HepG2 (cell line): ENCODE measurements around the gene COQ8B. TPM values are rescaled to one million over a fixed set of nuclear protein-coding genes. Genes with fewer than 3 reads are reported as not detected.

Experiments used
- ATAC-seq: fragments of 200-7000 bp; cut with Tn5 transposase; 3 replicates; pipeline ENCODE4 v1.9.1; 2020; ENCODE audit warnings: mild to moderate bottlenecking, moderate library complexity
- BruUV-seq: library from RNA; stranded (reverse); fragments of 400-500 nt; replicated peaks from 2 replicates; lab custom pipeline; 2021; lab: Mats Ljungman, UMichigan
- CTCF ChIA-PET: fragments of 300-600 bp; formaldehyde crosslinking; extraction: SDS; loops from one replicate; lab custom pipeline; 2021; ENCODE audit warnings: low total read pairs, inconsistent platforms, low intra/inter-chr PET ratio; lab: Yijun Ruan, JAX
- POLR2A ChIA-PET: fragments of 350-600 bp; sonication (Branson Sonifier 250); formaldehyde crosslinking; loops from one replicate; lab custom pipeline; 2020; ENCODE audit warnings: antibody characterized with exemption, inconsistent platforms; lab: Yijun Ruan, JAX
- DNase-seq: peaks from one replicate; pipeline ENCODE4 v3.0.0-alpha.2; 2015; ENCODE audit warnings: low spot score
- FAIRE-seq: peaks from 3 replicates; lab custom pipeline; 2011; peaks lifted over from hg19 to GRCh38; lab: Jason Lieb, UNC
- H2AFZ ChIP-seq: one replicate; pipeline ENCODE4 v1.6.1; 2011; ENCODE audit warnings: low read length, inconsistent platforms
- H3K27ac ChIP-seq: fragments of 300-600 bp; 3 replicates; pipeline ENCODE4 v1.8.0; 2011; ENCODE audit warnings: mixed run types, mild to moderate bottlenecking, mixed read lengths, low read length, inconsistent platforms; ENCODE audit not compliant: insufficient read depth; ENCODE audit errors: extremely low read length
- H3K27me3 ChIP-seq, 2 experiments: fragments of 200-600 bp in 1 of 2; 2 replicates in 1 of 2; 3 replicates in 1 of 2; pipeline versions ENCODE4 v1.6.0 to v1.8.0; 2011; ENCODE audit warnings: low read length in 2 of 2, mild to moderate bottlenecking in 2 of 2, moderate library complexity in 2 of 2, inconsistent platforms in 1 of 2; ENCODE audit not compliant: insufficient read depth in 2 of 2, control insufficient read depth in 1 of 2
- H3K36me3 ChIP-seq, 2 experiments: fragments of 200-600 bp in 1 of 2; replicated peaks in 1 of 2; 2 replicates in 1 of 2; 3 replicates in 1 of 2; pipeline versions ENCODE4 v1.5.1 to v1.8.0; 2011; ENCODE audit warnings: low read length in 2 of 2, inconsistent platforms in 1 of 2; ENCODE audit not compliant: insufficient read depth in 2 of 2, control insufficient read depth in 1 of 2
- H3K4me1 ChIP-seq: 2 replicates; pipeline ENCODE4 v1.5.1; 2012; ENCODE audit warnings: low read length, inconsistent platforms; ENCODE audit not compliant: insufficient read depth
- H3K4me2 ChIP-seq: 2 replicates; pipeline ENCODE4 v1.6.0; 2011; ENCODE audit warnings: low read depth, low read length, inconsistent platforms
- H3K4me3 ChIP-seq, 3 experiments: fragments of 200-600 bp in 1 of 3; sonication (generic), shearing (Covaris generic) in 1 of 3; replicated peaks in 1 of 3; 2 replicates each; pipeline ENCODE4 v1.5.1; 2011 to 2016; ENCODE audit warnings: low read length in 3 of 3, inconsistent platforms in 2 of 3, low read depth in 2 of 3, mild to moderate bottlenecking in 2 of 3, control low read depth in 1 of 3, mixed read lengths in 1 of 3; ENCODE audit not compliant: insufficient read depth in 1 of 3
- H3K79me2 ChIP-seq: one replicate; pipeline ENCODE4 v1.6.1; 2011; ENCODE audit warnings: low read length, inconsistent platforms; ENCODE audit not compliant: insufficient read depth
- H3K9ac ChIP-seq: 2 replicates; pipeline ENCODE4 v1.6.0; 2011; ENCODE audit warnings: mild to moderate bottlenecking, low read depth, low read length, inconsistent platforms; ENCODE audit not compliant: insufficient read depth
- H3K9me3 ChIP-seq: 2 replicates; pipeline ENCODE4 v1.5.1; 2012; ENCODE audit warnings: mild to moderate bottlenecking, low read length
- H4K20me1 ChIP-seq: 2 replicates; pipeline ENCODE4 v1.6.0; 2011; ENCODE audit warnings: inconsistent platforms, mild to moderate bottlenecking, low read length, moderate library complexity; ENCODE audit not compliant: insufficient read depth
- BRCA1 ChIP-seq: sonication (generic); formaldehyde crosslinking; IDR thresholded peaks from 2 replicates; pipeline ENCODE4 v1.4.0; 2020; ENCODE audit warnings: missing genetic modification reagents
- ELF1 ChIP-seq: sonication (generic); formaldehyde crosslinking; IDR thresholded peaks from 2 replicates; pipeline ENCODE4 v1.4.0; 2020; ENCODE audit warnings: missing genetic modification reagents
- EP300 ChIP-seq, 3 experiments: sonication (generic) in 1 of 3; formaldehyde crosslinking in 1 of 3; IDR thresholded peaks; 2 replicates each; pipeline versions ENCODE4 v1.5.1 to v1.6.1; 2011 to 2020; ENCODE audit warnings: low read depth in 2 of 3, low read length in 2 of 3, borderline replicate concordance in 1 of 3, improper control_type of control experiment in 1 of 3, mild to moderate bottlenecking in 1 of 3, missing genetic modification reagents in 1 of 3, moderate library complexity in 1 of 3
- ETV5 ChIP-seq: IDR thresholded peaks from 2 replicates; pipeline ENCODE4 v1.6.1; 2018; ENCODE audit warnings: missing biosample characterization, missing genetic modification reagents, inconsistent platforms, borderline replicate concordance
- FOXK2 ChIP-seq: fragments of 450-650 bp; IDR thresholded peaks from 2 replicates; pipeline ENCODE4 v1.6.1; 2016
- HNF4A ChIP-seq: sonication (generic); formaldehyde crosslinking; IDR thresholded peaks from 2 replicates; pipeline ENCODE4 v1.4.0; 2020; ENCODE audit warnings: missing genetic modification reagents
- KDM3A ChIP-seq: IDR thresholded peaks from 2 replicates; pipeline ENCODE4 v1.6.1; 2018; ENCODE audit warnings: low read depth, missing compliant biosample characterization
- MAFG ChIP-seq: sonication (generic); formaldehyde crosslinking; IDR thresholded peaks from 2 replicates; pipeline ENCODE4 v1.5.1; 2020; ENCODE audit warnings: mild to moderate bottlenecking, missing genetic modification reagents
- MTA1 ChIP-seq: sonication (generic); formaldehyde crosslinking; IDR thresholded peaks from 2 replicates; pipeline ENCODE4 v1.4.0; 2020; ENCODE audit warnings: missing genetic modification reagents, mild to moderate bottlenecking, borderline replicate concordance
- PHF21A ChIP-seq: sonication (generic); formaldehyde crosslinking; IDR thresholded peaks from 2 replicates; pipeline ENCODE4 v1.5.0; 2020; ENCODE audit warnings: mild to moderate bottlenecking, missing genetic modification reagents
- POLR2AphosphoS2 ChIP-seq: IDR thresholded peaks from 2 replicates; pipeline ENCODE4 v1.6.1; 2011; ENCODE audit warnings: low read depth, low read length, improper control_type of control experiment
- RFXANK ChIP-seq: IDR thresholded peaks from 2 replicates; pipeline ENCODE4 v1.6.1; 2016
- SAP130 ChIP-seq: IDR thresholded peaks from 2 replicates; pipeline ENCODE4 v1.6.1; 2016; ENCODE audit warnings: low read depth
- STAG1 ChIP-seq: sonication (generic); formaldehyde crosslinking; IDR thresholded peaks from 2 replicates; pipeline ENCODE4 v1.4.0; 2020; ENCODE audit warnings: missing genetic modification reagents
- ZBTB3 ChIP-seq: sonication (generic); formaldehyde crosslinking; IDR thresholded peaks from 2 replicates; pipeline ENCODE4 v1.4.0; 2020; ENCODE audit warnings: low read depth, mild to moderate bottlenecking, moderate library complexity, missing genetic modification reagents, borderline replicate concordance
- ZFP36 ChIP-seq: fragments of 150-350 bp; IDR thresholded peaks from 2 replicates; pipeline ENCODE4 v1.6.1; 2018; ENCODE audit warnings: borderline replicate concordance, low read length, low read depth; ENCODE audit not compliant: partially characterized antibody
- ZNF24 ChIP-seq: fragments of 450-650 bp; IDR thresholded peaks from 2 replicates; pipeline ENCODE4 v1.6.1; 2017; ENCODE audit warnings: antibody characterized with exemption, mild to moderate bottlenecking
- ZNF597 ChIP-seq: sonication (generic); formaldehyde crosslinking; IDR thresholded peaks from 2 replicates; pipeline ENCODE4 v1.5.0; 2020; ENCODE audit warnings: missing genetic modification reagents
- ZSCAN20 ChIP-seq: sonication (generic); formaldehyde crosslinking; IDR thresholded peaks from 2 replicates; pipeline ENCODE4 v1.4.0; 2020; ENCODE audit warnings: missing genetic modification reagents, mild to moderate bottlenecking, borderline replicate concordance
- WGBS: methylation state at CpG from one replicate; pipeline ENCODE4 v1.1.6; 2017; ENCODE audit warnings: low lambda C conversion rate; 5-methylcytosine and 5-hydroxymethylcytosine counted together
- in situ Hi-C: cut with HindIII; loops from 2 replicates; pipeline ENCODE4 v1.10.0; 2017; ENCODE audit warnings: low pct_unique_long_range_greater_than_20kb; ENCODE audit not compliant: extremely low pct_ligation_motif_present
- intact Hi-C: fragments of 100-400 bp; cut with micrococcal nuclease; formaldehyde crosslinking; loops from one replicate; pipeline ENCODE4 v1.10.0; 2022; ENCODE audit not compliant: unreplicated experiment
- polyA plus RNA-seq, 8 experiments: library from polyadenylated mRNA; depleted of rRNA in 3 of 8; stranded (reverse) in 7 of 8; unstranded in 1 of 8; fragments of >200 nt; fragmentation: Illumina TruSeq in 4 of 8; extraction: Trizol in 4 of 8; gene quantifications; 2 replicates each; pipeline versions ENCODE4 v1.2.1 to v1.2.3, GENCODE V29; 2011 to 2016; ENCODE audit warnings: low read depth in 4 of 8, missing spikeins in 1 of 8, mixed read lengths in 1 of 8; ENCODE audit not compliant: insufficient read depth in 1 of 8
- total RNA-seq, 5 experiments: library from RNA; depleted of rRNA; stranded (reverse); fragments of >200 nt; fragmentation: Illumina TruSeq; extraction: Trizol; gene quantifications; 2 replicates each; pipeline ENCODE4 v1.2.3, GENCODE V29; 2016; ENCODE audit warnings: low read depth in 1 of 5
- TF ChIP-seq, protein P1 (sequence below): sonication (generic); formaldehyde crosslinking; IDR thresholded peaks from 2 replicates; pipeline ENCODE4 v1.4.0; 2020; ENCODE audit warnings: mild to moderate bottlenecking, missing genetic modification reagents

Gene COQ8B
- total and polyA plus RNA-seq, 2 of the 13 experiments (the other 11 are each of a cell fraction or from before 2014, with no cell fraction given), result 12.3 to 17.2 TPM

- no peak for TF ChIP-seq FOXK2
- TF ChIP-seq, all 625 proteins: peak for 0
Measured at GRCh38 chr19:40705950-40706619, 10.6 kb downstream of the COQ8B start (continued).

DNA sequence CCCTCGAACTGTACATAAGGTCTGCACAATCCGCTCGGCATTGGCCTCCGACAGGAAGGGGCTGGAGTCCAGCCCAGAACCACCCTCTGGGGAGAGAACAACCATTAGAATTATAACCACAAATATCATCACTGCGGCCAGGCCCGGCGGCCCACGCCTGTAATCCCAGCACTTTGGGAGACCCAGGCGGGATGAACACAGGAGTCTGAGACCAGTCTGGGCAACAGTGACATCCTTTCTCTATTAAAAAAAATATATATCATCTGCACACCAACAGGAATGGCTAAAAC is 11.4 kb downstream of the COQ8B start:
- H3K27ac ChIP-seq, result no peak overlapping the region
- peaks cover 10 to 27% of the 10 kb centered on the region in 2 experiments; a peak in 4 of 5 replicates for H3K36me3 ChIP-seq
- in situ Hi-C loops (no loop called here), intact Hi-C loops (no loop called here)
- no TSS peak for BruUV-seq
- no peaks in the 10 kb centered on the region for H4K20me1 ChIP-seq
- H3K27me3 ChIP-seq, result no peaks in the 10 kb centered on the region
- H3K9ac ChIP-seq, result no peak overlapping the region
- WGBS, result 92% methylated on average over 6 of the region's 9 CpGs
- no peaks in the 10 kb centered on the region for H3K79me2 ChIP-seq
- no peaks in the 10 kb centered on the region for H3K9me3 ChIP-seq
- FAIRE-seq (no peak), ATAC-seq (no peak), DNase-seq (no peak)
- ChIA-PET CTCF (no interaction called here), POLR2A (no interaction called here)
- TF ChIP-seq ELF1 (CRISPR knock-in tag) (no peak), RFXANK (no peak), ZSCAN20 (no peak), MAFG (CRISPR knock-in tag) (no peak), POLR2AphosphoS2 (no peak), EP300 (IDR thresholded peaks at IDR 0.05; ENCODE audit: low read depth in 2 of 2, low read length in 2 of 2) (no peak), EP300 (CRISPR knock-in tag; IDR thresholded peaks at IDR 0.05; ENCODE audit: borderline replicate concordance) (no peak), PHF21A (no peak), HNF4A (CRISPR knock-in tag) (no peak), KDM3A (CRISPR knock-in tag) (no peak), ZNF24 (no peak), STAG1 (CRISPR knock-in tag) (no peak), SAP130 (CRISPR knock-in tag) (no peak), BRCA1 (CRISPR knock-in tag) (no peak), MTA1 (no peak), ZBTB3 (CRISPR knock-in tag) (no peak), ZFP36 (no peak), ETV5 (CRISPR knock-in tag) (no peak), ZNF597 (CRISPR knock-in tag) (no peak)
- TF ChIP-seq, protein P1, sequence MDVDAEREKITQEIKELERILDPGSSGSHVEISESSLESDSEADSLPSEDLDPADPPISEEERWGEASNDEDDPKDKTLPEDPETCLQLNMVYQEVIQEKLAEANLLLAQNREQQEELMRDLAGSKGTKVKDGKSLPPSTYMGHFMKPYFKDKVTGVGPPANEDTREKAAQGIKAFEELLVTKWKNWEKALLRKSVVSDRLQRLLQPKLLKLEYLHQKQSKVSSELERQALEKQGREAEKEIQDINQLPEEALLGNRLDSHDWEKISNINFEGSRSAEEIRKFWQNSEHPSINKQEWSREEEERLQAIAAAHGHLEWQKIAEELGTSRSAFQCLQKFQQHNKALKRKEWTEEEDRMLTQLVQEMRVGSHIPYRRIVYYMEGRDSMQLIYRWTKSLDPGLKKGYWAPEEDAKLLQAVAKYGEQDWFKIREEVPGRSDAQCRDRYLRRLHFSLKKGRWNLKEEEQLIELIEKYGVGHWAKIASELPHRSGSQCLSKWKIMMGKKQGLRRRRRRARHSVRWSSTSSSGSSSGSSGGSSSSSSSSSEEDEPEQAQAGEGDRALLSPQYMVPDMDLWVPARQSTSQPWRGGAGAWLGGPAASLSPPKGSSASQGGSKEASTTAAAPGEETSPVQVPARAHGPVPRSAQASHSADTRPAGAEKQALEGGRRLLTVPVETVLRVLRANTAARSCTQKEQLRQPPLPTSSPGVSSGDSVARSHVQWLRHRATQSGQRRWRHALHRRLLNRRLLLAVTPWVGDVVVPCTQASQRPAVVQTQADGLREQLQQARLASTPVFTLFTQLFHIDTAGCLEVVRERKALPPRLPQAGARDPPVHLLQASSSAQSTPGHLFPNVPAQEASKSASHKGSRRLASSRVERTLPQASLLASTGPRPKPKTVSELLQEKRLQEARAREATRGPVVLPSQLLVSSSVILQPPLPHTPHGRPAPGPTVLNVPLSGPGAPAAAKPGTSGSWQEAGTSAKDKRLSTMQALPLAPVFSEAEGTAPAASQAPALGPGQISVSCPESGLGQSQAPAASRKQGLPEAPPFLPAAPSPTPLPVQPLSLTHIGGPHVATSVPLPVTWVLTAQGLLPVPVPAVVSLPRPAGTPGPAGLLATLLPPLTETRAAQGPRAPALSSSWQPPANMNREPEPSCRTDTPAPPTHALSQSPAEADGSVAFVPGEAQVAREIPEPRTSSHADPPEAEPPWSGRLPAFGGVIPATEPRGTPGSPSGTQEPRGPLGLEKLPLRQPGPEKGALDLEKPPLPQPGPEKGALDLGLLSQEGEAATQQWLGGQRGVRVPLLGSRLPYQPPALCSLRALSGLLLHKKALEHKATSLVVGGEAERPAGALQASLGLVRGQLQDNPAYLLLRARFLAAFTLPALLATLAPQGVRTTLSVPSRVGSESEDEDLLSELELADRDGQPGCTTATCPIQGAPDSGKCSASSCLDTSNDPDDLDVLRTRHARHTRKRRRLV, result no peak
- H3K4me3 ChIP-seq, result no peak overlapping the region
- H2AFZ ChIP-seq, result no peak overlapping the region
- H3K4me1 ChIP-seq, result peaks cover 7% of the 10 kb centered on the region; the same call in 1 of the 2 replicates
- H3K4me2 ChIP-seq, result no peak overlapping the region
